Ishikawa (cell line): Measurements from ENCODE around the gene VWA7.

Experiments
- EP300 ChIP-seq: IDR thresholded peaks from 2 replicates; pipeline ENCODE4 v1.6.1; 2012; ENCODE audit warnings: borderline replicate concordance
- FOXM1 ChIP-seq: IDR thresholded peaks from 2 replicates; pipeline ENCODE4 v1.6.1; 2012; ENCODE audit warnings: low read depth, borderline replicate concordance
- NFIC ChIP-seq: IDR thresholded peaks from 2 replicates; pipeline ENCODE4 v1.6.1; 2012
- TEAD4 ChIP-seq: IDR thresholded peaks from 2 replicates; pipeline ENCODE4 v1.6.1; 2012
- TF ChIP-seq, protein P1 (sequence below): IDR thresholded peaks from 2 replicates; pipeline ENCODE4 v1.6.1; 2012; ENCODE audit warnings: low read depth, mild to moderate bottlenecking

DNA sequence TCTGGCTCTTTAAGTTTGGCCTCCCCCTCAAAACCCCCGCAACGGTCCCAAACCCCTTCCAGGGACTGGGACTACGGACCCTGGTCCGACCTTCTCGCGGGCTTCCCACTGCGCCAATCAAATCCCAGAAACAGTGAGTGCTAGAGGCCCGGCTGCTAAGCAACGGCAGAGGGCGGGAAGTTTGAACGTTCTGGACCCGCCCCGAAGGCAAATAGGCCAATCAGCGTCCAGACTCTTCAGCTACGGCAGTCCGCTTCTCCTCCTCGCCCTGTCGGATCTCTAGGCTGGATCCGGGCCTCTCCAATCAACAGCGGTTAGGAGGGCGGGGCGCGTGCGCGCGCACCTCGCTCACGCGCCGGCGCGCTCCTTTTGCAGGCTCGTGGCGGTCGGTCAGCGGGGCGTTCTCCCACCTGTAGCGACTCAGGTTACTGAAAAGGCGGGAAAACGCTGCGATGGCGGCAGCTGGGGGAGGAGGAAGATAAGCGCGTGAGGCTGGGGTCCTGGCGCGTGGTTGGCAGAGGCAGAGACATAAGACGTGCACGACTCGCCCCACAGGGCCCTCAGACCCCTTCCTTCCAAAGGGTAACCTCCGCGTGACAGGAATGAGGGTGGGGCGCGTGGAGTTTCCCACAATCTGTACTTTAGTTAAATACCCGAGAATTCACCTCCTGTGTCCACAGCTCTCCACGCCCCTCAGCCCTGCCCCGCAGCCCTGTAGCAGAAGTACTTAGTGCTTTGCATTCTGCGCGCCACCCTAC, 37.3 kb downstream of the VWA7 start, which contains the start of gene MSH5:
- TF ChIP-seq, protein P1, sequence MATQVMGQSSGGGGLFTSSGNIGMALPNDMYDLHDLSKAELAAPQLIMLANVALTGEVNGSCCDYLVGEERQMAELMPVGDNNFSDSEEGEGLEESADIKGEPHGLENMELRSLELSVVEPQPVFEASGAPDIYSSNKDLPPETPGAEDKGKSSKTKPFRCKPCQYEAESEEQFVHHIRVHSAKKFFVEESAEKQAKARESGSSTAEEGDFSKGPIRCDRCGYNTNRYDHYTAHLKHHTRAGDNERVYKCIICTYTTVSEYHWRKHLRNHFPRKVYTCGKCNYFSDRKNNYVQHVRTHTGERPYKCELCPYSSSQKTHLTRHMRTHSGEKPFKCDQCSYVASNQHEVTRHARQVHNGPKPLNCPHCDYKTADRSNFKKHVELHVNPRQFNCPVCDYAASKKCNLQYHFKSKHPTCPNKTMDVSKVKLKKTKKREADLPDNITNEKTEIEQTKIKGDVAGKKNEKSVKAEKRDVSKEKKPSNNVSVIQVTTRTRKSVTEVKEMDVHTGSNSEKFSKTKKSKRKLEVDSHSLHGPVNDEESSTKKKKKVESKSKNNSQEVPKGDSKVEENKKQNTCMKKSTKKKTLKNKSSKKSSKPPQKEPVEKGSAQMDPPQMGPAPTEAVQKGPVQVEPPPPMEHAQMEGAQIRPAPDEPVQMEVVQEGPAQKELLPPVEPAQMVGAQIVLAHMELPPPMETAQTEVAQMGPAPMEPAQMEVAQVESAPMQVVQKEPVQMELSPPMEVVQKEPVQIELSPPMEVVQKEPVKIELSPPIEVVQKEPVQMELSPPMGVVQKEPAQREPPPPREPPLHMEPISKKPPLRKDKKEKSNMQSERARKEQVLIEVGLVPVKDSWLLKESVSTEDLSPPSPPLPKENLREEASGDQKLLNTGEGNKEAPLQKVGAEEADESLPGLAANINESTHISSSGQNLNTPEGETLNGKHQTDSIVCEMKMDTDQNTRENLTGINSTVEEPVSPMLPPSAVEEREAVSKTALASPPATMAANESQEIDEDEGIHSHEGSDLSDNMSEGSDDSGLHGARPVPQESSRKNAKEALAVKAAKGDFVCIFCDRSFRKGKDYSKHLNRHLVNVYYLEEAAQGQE = no peak
- TF ChIP-seq FOXM1 = peak; percentile 77
- TF ChIP-seq EP300 = no peak; the same call in 1 of the 2 replicates
- TF ChIP-seq NFIC = peak; percentile 32
- peak; percentile 17; the same call in 1 of the 2 replicates for TF ChIP-seq TEAD4
